Measurements from ENCODE around the gene THRB.

GRCh38 chr3:24502690-24503089, 8.0 kb upstream of the THRB start:
- TF ChIP-seq EP300 (IDR thresholded peaks at IDR 0.05) (no peak), POLR2AphosphoS5 (IDR thresholded peaks at IDR 0.05) (no peak)
- TF ChIP-seq, protein P1, sequence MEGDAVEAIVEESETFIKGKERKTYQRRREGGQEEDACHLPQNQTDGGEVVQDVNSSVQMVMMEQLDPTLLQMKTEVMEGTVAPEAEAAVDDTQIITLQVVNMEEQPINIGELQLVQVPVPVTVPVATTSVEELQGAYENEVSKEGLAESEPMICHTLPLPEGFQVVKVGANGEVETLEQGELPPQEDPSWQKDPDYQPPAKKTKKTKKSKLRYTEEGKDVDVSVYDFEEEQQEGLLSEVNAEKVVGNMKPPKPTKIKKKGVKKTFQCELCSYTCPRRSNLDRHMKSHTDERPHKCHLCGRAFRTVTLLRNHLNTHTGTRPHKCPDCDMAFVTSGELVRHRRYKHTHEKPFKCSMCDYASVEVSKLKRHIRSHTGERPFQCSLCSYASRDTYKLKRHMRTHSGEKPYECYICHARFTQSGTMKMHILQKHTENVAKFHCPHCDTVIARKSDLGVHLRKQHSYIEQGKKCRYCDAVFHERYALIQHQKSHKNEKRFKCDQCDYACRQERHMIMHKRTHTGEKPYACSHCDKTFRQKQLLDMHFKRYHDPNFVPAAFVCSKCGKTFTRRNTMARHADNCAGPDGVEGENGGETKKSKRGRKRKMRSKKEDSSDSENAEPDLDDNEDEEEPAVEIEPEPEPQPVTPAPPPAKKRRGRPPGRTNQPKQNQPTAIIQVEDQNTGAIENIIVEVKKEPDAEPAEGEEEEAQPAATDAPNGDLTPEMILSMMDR (IDR thresholded peaks at IDR 0.05): no peak
